CD4-positive, alpha-beta memory T cell (primary cell): ENCODE data around the gene ADGRV1. TPM values are rescaled to one million over a fixed set of nuclear protein-coding genes. Genes with fewer than 3 reads are reported as not detected.

Source experiments
- CTCF ChIA-PET: fragments of 350-600 bp; sonication (Branson Sonifier 250); formaldehyde crosslinking; loops from one replicate; lab custom pipeline; 2021; ENCODE audit warnings: inconsistent platforms; ENCODE audit not compliant: partially characterized antibody; lab: Charles Lee
- POLR2A ChIA-PET: fragments of 350-600 bp; sonication (Branson Sonifier 250); formaldehyde crosslinking; loops from one replicate; lab custom pipeline; 2021; ENCODE audit not compliant: partially characterized antibody; lab: Charles Lee
- DNase-seq, 5 donors: peaks; one replicate each; pipeline versions ENCODE4 v3.0.0 to v3.0.0-alpha.2; 2020 to 2022; ENCODE audit warnings: mixed read lengths in 1 of 5
- H3K27ac ChIP-seq: one replicate; pipeline ENCODE4 v1.7.0; 2013; ENCODE audit warnings: low read depth, low read length
- H3K27me3 ChIP-seq: 2 replicates; pipeline ENCODE4 v1.7.0; 2013; ENCODE audit warnings: mild to moderate bottlenecking, low read length, moderate library complexity; ENCODE audit not compliant: insufficient read depth
- H3K36me3 ChIP-seq: 2 replicates; pipeline ENCODE4 v1.7.0; 2013; ENCODE audit warnings: mild to moderate bottlenecking, low read length, moderate library complexity; ENCODE audit not compliant: insufficient read depth
- H3K4me1 ChIP-seq: 2 replicates; pipeline ENCODE4 v1.7.0; 2013; ENCODE audit warnings: mild to moderate bottlenecking, low read length, moderate library complexity; ENCODE audit not compliant: insufficient read depth
- H3K4me3 ChIP-seq, 2 donors: one replicate each; pipeline ENCODE4 v1.7.0; 2013; ENCODE audit warnings: low read length in 2 of 2, mild to moderate bottlenecking in 1 of 2
- H3K9me3 ChIP-seq, 2 donors: one replicate each; pipeline ENCODE4 v1.7.0; 2013; ENCODE audit warnings: low read length in 2 of 2, control low read depth in 1 of 2; ENCODE audit not compliant: control insufficient read depth in 1 of 2
- H3K27ac Mint-ChIP-seq, 7 donors: one replicate each; pipeline ENCODE4 v1.8.0; 2020 to 2021; ENCODE audit warnings: mixed read lengths in 7 of 7, mild to moderate bottlenecking in 6 of 7, inconsistent platforms in 3 of 7, moderate library complexity in 3 of 7
- H3K27me3 Mint-ChIP-seq, 2 donors: one replicate each; pipeline ENCODE4 v1.8.0; 2020 to 2021; ENCODE audit warnings: mixed read lengths in 2 of 2
- H3K36me3 Mint-ChIP-seq, 2 donors: one replicate each; pipeline ENCODE4 v1.8.0; 2020 to 2021; ENCODE audit warnings: mixed read lengths in 2 of 2, inconsistent platforms in 1 of 2, mild to moderate bottlenecking in 1 of 2
- H3K4me1 Mint-ChIP-seq, 4 donors: one replicate each; pipeline ENCODE4 v1.8.0; 2020 to 2021; ENCODE audit warnings: mixed read lengths in 4 of 4, mild to moderate bottlenecking in 1 of 4
- H3K4me3 Mint-ChIP-seq, 8 donors: one replicate each; pipeline ENCODE4 v1.8.0; 2020 to 2021; ENCODE audit warnings: mixed read lengths in 8 of 8, mild to moderate bottlenecking in 7 of 8, moderate library complexity in 6 of 8, inconsistent platforms in 3 of 8
- H3K9me3 Mint-ChIP-seq, 8 donors: one replicate each; pipeline ENCODE4 v1.8.0; 2020 to 2021; ENCODE audit warnings: mixed read lengths in 8 of 8, mild to moderate bottlenecking in 5 of 8, inconsistent platforms in 3 of 8, moderate library complexity in 1 of 8
- intact Hi-C: fragments of 100-400 bp; cut with micrococcal nuclease; formaldehyde crosslinking; loops from one replicate; pipeline ENCODE4 v1.15.1; 2023
- polyA plus RNA-seq, 2 donors: library from polyadenylated mRNA; unstranded; fragments of 300-500 nt; fragmentation: Illumina TruSeq; gene quantifications; one replicate each; pipeline ENCODE4 v1.2.3, GENCODE V29; 2021
- total RNA-seq, 2 experiments: library from RNA; stranded (reverse); gene quantifications; one replicate each; pipeline ENCODE4 v1.2.3, GENCODE V29; 2021

The ADGRV1 gene
- total and polyA plus RNA-seq, 4 experiments from 2014 or later: 0.09 to 0.22 TPM; not detected in 2

DNA sequence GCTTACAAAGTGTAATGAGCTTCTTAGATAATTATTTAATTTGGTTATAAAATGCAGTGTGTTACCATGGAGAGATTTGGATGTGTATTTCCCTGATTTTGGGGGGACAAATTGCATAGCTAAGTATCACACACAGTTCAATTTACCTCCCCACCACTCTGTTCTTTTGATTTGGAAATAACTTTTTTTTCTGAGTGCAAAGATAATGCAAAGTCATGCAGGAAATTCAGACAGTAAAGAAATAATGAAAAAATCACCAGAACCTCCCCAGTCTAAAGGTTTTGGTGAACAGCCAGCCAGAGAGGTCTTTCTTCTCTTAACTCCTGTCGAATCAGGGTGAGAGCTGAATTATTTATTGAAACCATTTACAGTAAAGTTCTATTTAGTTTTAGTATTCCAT is 3.2 kb downstream of the ADGRV1 start:
- peaks cover 0 to 3% (median 0%) of the 10 kb centered on the region in 8 donors for H3K9me3 Mint-ChIP-seq
- Histone ChIP-seq H3K27ac (no peak overlapping the region), H3K27me3 (peaks cover 8% of the 10 kb centered on the region), H3K4me3 (no peak overlapping the region), H3K9me3 (no peaks in the 10 kb centered on the region), H3K36me3 (no peaks in the 10 kb centered on the region), H3K4me1 (peaks cover 6% of the 10 kb centered on the region)
- no peak for DNase-seq
- H3K4me1 Mint-ChIP-seq: peaks cover 5 to 10% (median 9%) of the 10 kb centered on the region in 4 donors
- ChIA-PET CTCF (no interaction called here), POLR2A (no interaction called here)
- peaks cover 34 to 39% of the 10 kb centered on the region in 2 donors for H3K27me3 Mint-ChIP-seq
- no peak overlapping the region for H3K4me3 Mint-ChIP-seq
- intact Hi-C loops: no loop called here
- no peaks in the 10 kb centered on the region for H3K36me3 Mint-ChIP-seq
- no peak overlapping the region for H3K27ac Mint-ChIP-seq

GRCh38 chr5:90562341-90562740 is 3.7 kb downstream of the ADGRV1 start:
- H3K4me3 Mint-ChIP-seq: no peak overlapping the region
- H3K4me1 Mint-ChIP-seq: peaks cover 5 to 10% (median 9%) of the 10 kb centered on the region in 4 donors
- H3K9me3 Mint-ChIP-seq: peaks cover 0 to 3% (median 0%) of the 10 kb centered on the region in 8 donors
- Histone ChIP-seq H3K27ac (no peak overlapping the region), H3K36me3 (no peaks in the 10 kb centered on the region), H3K4me1 (peaks cover 6% of the 10 kb centered on the region), H3K4me3 (no peak overlapping the region), H3K27me3 (peaks cover 8% of the 10 kb centered on the region), H3K9me3 (no peaks in the 10 kb centered on the region)
- ChIA-PET POLR2A (no interaction called here), CTCF (no interaction called here)
- H3K36me3 Mint-ChIP-seq: no peaks in the 10 kb centered on the region
- peaks cover 32 to 37% of the 10 kb centered on the region in 2 donors for H3K27me3 Mint-ChIP-seq
- no peak for DNase-seq
- H3K27ac Mint-ChIP-seq: no peak overlapping the region
- intact Hi-C loops: no loop called here

DNA sequence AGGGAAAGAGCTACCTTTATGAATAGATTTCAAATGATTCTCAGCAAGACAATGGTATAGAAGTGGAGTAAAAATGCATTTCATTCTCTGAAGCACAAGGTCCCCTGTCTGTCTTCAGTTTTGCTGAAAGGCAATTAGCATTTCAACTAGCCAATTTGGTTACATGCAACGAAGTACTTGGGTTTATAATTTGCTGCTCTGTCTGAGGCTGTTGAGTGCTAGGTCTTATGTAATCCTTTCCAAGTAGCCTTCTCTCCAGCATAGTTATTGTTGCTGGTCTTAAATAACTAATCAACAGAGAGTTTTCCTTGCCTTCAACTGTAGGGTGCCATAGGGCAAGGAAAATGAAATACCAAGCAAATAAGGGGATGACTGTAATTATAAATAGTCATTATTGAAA is 4.5 kb downstream of the ADGRV1 start:
- intact Hi-C loops: no loop called here
- peaks cover 28 to 29% of the 10 kb centered on the region in 2 donors for H3K27me3 Mint-ChIP-seq
- Histone ChIP-seq H3K27me3 (no peaks in the 10 kb centered on the region), H3K27ac (no peak overlapping the region), H3K36me3 (no peaks in the 10 kb centered on the region), H3K9me3 (no peaks in the 10 kb centered on the region), H3K4me3 (no peak overlapping the region), H3K4me1 (peaks cover 6% of the 10 kb centered on the region)
- no peak overlapping the region for H3K4me3 Mint-ChIP-seq
- ChIA-PET CTCF (no interaction called here), POLR2A (no interaction called here)
- no peaks in the 10 kb centered on the region for H3K36me3 Mint-ChIP-seq
- peaks cover 3 to 9% (median 4%) of the 10 kb centered on the region in 4 donors for H3K4me1 Mint-ChIP-seq
- H3K9me3 Mint-ChIP-seq: peaks cover 0 to 3% (median 0%) of the 10 kb centered on the region in 8 donors
- no peak for DNase-seq
- H3K27ac Mint-ChIP-seq: no peak overlapping the region

DNA sequence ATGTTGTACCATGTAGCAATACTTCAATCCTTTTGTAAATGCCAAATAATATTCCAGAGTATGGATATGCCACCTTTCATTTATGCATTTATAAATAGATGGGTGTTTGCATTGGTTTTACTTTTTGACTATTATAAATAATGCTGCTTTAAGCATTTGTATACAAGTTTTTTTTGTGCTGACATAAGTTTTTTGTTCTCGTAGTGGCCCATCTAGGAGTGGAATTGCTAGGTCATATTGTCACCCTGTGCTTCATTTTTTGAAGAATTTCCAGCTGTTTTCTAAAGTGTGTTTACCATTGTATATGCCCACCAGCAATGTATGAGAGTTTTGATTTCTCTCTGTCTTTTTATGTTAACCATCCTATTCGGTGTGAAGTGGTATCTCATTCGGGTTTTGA is 6.9 kb downstream of the ADGRV1 start:
- CTCF ChIA-PET: no interaction called here
- POLR2A ChIA-PET: interaction anchor here (0.7 kb wide), 1 partner anchor 10 kb away, joined by 3 read pairs; no protein-coding TSS in a partner anchor

DNA sequence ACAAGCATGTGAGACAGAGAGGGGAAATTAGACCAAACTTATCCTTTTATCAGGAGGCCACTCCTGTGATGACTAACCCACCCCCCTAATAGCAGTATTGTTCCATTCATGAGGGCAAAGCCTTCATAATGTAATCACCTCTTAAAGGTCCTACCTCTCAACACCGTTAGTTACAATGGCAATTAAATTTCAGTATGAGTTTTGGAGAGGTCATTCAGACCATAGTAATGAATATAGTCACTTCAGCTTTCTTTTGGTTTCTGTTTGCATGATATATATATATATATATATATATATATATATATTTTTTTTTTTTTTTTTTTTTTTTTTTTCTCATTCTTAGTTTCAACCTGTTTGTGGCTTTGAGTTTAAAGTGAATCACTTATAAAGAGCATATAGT is 10.5 kb downstream of the ADGRV1 start:
- ChIA-PET CTCF (no interaction called here), POLR2A (no interaction called here)
- H3K27me3 Mint-ChIP-seq: peaks cover 25 to 30% of the 10 kb centered on the region in 2 donors
- peaks cover 0 to 17% (median 1%) of the 10 kb centered on the region in 8 donors for H3K9me3 Mint-ChIP-seq
- Histone ChIP-seq H3K27ac (no peak overlapping the region), H3K4me1 (no peaks in the 10 kb centered on the region), H3K4me3 (no peak overlapping the region), H3K36me3 (no peaks in the 10 kb centered on the region), H3K9me3 (no peaks in the 10 kb centered on the region), H3K27me3 (no peaks in the 10 kb centered on the region)
- DNase-seq: no peak
- H3K27ac Mint-ChIP-seq: no peak overlapping the region
- H3K36me3 Mint-ChIP-seq: no peaks in the 10 kb centered on the region
- H3K4me1 Mint-ChIP-seq: no peaks in the 10 kb centered on the region
- intact Hi-C loops: no loop called here
- no peak overlapping the region for H3K4me3 Mint-ChIP-seq

More for the DNA sequence above, 6.9 kb downstream of the ADGRV1 start:
- Mint-ChIP-seq H3K27ac (no peak overlapping the region), H3K36me3 (no peaks in the 10 kb centered on the region), H3K4me1 (no peaks in the 10 kb centered on the region), H3K27me3 (peaks cover 23 to 27% of the 10 kb centered on the region in 2 donors), H3K9me3 (peaks cover 0 to 11% (median 1%) of the 10 kb centered on the region in 8 donors), H3K4me3 (no peak overlapping the region)
- no peaks in the 10 kb centered on the region for H3K27me3 ChIP-seq
- H3K36me3 ChIP-seq: no peaks in the 10 kb centered on the region
- intact Hi-C loops: no loop called here
- DNase-seq: no peak
- no peak overlapping the region for H3K27ac ChIP-seq
- no peak overlapping the region for H3K4me3 ChIP-seq
- no peaks in the 10 kb centered on the region for H3K4me1 ChIP-seq
- H3K9me3 ChIP-seq: no peaks in the 10 kb centered on the region

GRCh38 chr5:90570034-90570433 is 11.4 kb downstream of the ADGRV1 start:
- H3K4me3 Mint-ChIP-seq: no peak overlapping the region
- ChIA-PET CTCF (no interaction called here), POLR2A (no interaction called here)
- H3K27me3 Mint-ChIP-seq: peaks cover 25 to 30% of the 10 kb centered on the region in 2 donors
- H3K36me3 Mint-ChIP-seq: no peaks in the 10 kb centered on the region
- Histone ChIP-seq H3K4me1 (no peaks in the 10 kb centered on the region), H3K9me3 (no peaks in the 10 kb centered on the region), H3K36me3 (no peaks in the 10 kb centered on the region), H3K4me3 (no peak overlapping the region), H3K27ac (no peak overlapping the region), H3K27me3 (no peaks in the 10 kb centered on the region)
- H3K27ac Mint-ChIP-seq: no peak overlapping the region
- peaks cover 0 to 17% (median 1%) of the 10 kb centered on the region in 8 donors for H3K9me3 Mint-ChIP-seq
- intact Hi-C loops: no loop called here
- DNase-seq: no peak
- H3K4me1 Mint-ChIP-seq: no peaks in the 10 kb centered on the region

GRCh38 chr5:90571147-90571773 is 12.7 kb downstream of the ADGRV1 start:
- H3K27ac Mint-ChIP-seq: no peak overlapping the region
- no peaks in the 10 kb centered on the region for H3K36me3 Mint-ChIP-seq
- Histone ChIP-seq H3K27me3 (no peaks in the 10 kb centered on the region), H3K4me1 (no peaks in the 10 kb centered on the region), H3K36me3 (no peaks in the 10 kb centered on the region), H3K4me3 (no peak overlapping the region), H3K27ac (no peak overlapping the region), H3K9me3 (no peaks in the 10 kb centered on the region)
- H3K27me3 Mint-ChIP-seq: peaks cover 22 to 26% of the 10 kb centered on the region in 2 donors
- H3K9me3 Mint-ChIP-seq: peaks cover 0 to 17% (median 0%) of the 10 kb centered on the region in 8 donors
- H3K4me3 Mint-ChIP-seq: no peak overlapping the region
- no peak for DNase-seq
- CTCF ChIA-PET: no interaction called here
- POLR2A ChIA-PET: no interaction called here
- no peaks in the 10 kb centered on the region for H3K4me1 Mint-ChIP-seq
- intact Hi-C loops: no loop called here
